K562 (cell line): ENCODE results near the gene PIGL. TPM values are rescaled to one million over a fixed set of nuclear protein-coding genes. Genes with fewer than 3 reads are reported as not detected.

Source experiments
- ATAC-seq: fragments of 200-7000 bp; cut with Tn5 transposase; 3 replicates; pipeline ENCODE4 v1.9.1; 2020; ENCODE audit warnings: moderate library complexity
- BruUV-seq: library from RNA; stranded (reverse); fragments of 400-500 nt; replicated peaks from 2 replicates; lab custom pipeline; 2021; lab: Mats Ljungman, UMichigan
- CTCF ChIA-PET: fragments of 300-600 bp; formaldehyde crosslinking; extraction: SDS; loops from one replicate; lab custom pipeline; 2021; ENCODE audit warnings: low intra/inter-chr PET ratio; lab: Yijun Ruan, JAX
- POLR2A ChIA-PET: fragments of 300-600, 350-650 bp; sonication (Branson Sonifier 250); formaldehyde crosslinking; extraction: SDS; loops from one replicate; lab custom pipeline; 2021; ENCODE audit warnings: antibody characterized with exemption, inconsistent platforms; lab: Yijun Ruan, JAX
- DNase-seq, 4 experiments: peaks; one replicate each; pipeline versions ENCODE4 v3.0.0 to v3.0.0-alpha.2; 2011 to 2018; ENCODE audit warnings: low spot score in 3 of 4, mixed read lengths in 3 of 4; ENCODE audit errors: extremely low read depth in 1 of 4
- FAIRE-seq: peaks from 2 replicates; lab custom pipeline; 2011; peaks lifted over from hg19 to GRCh38; lab: Jason Lieb, UNC
- H2AFZ ChIP-seq: 2 replicates; pipeline ENCODE4 v1.6.0; 2011; ENCODE audit warnings: low read depth, low read length, control low read depth, inconsistent platforms
- H3K27ac ChIP-seq: fragments of 200-600 bp; 3 replicates; pipeline ENCODE4 v1.8.0; 2011; ENCODE audit warnings: low read depth, mild to moderate bottlenecking, control low read depth, inconsistent platforms, low read length, moderate library complexity, mixed read lengths; ENCODE audit errors: extremely low read depth
- H3K27me3 ChIP-seq, 2 experiments: fragments of 300-600 bp in 1 of 2; 2 replicates in 1 of 2; 3 replicates in 1 of 2; pipeline versions ENCODE4 v1.6.0 to v1.8.0; 2011; ENCODE audit warnings: inconsistent platforms in 2 of 2, low read length in 2 of 2, mild to moderate bottlenecking in 1 of 2, mixed read lengths in 1 of 2, moderate library complexity in 1 of 2; ENCODE audit not compliant: control insufficient read depth in 2 of 2, insufficient read depth in 2 of 2
- H3K36me3 ChIP-seq: fragments of 300-600 bp; 3 replicates; pipeline ENCODE4 v1.8.0; 2011; ENCODE audit warnings: mild to moderate bottlenecking, low read length, inconsistent platforms; ENCODE audit not compliant: control insufficient read depth, insufficient read depth
- H3K4me1 ChIP-seq, 2 experiments: fragments of 200-600 bp in 1 of 2; replicated peaks in 1 of 2; 2 replicates in 1 of 2; 3 replicates in 1 of 2; pipeline versions ENCODE4 v1.5.1 to v1.8.0; 2011; ENCODE audit warnings: inconsistent platforms in 2 of 2, low read length in 2 of 2, mild to moderate bottlenecking in 1 of 2, mixed read lengths in 1 of 2, moderate library complexity in 1 of 2; ENCODE audit not compliant: control insufficient read depth in 2 of 2, insufficient read depth in 2 of 2
- H3K4me2 ChIP-seq: 2 replicates; pipeline ENCODE4 v1.6.1; 2011; ENCODE audit warnings: low read length, control low read depth, inconsistent platforms, mixed read lengths; ENCODE audit not compliant: insufficient read depth
- H3K4me3 ChIP-seq: fragments of 200-600 bp; sonication (generic), shearing (Covaris generic); 2 replicates; pipeline ENCODE4 v1.5.1; 2016; ENCODE audit warnings: control low read depth, inconsistent platforms
- H3K79me2 ChIP-seq: fragments of 200-600 bp; 3 replicates; pipeline ENCODE4 v1.8.0; 2011; ENCODE audit warnings: low read length, inconsistent platforms; ENCODE audit not compliant: control insufficient read depth, insufficient read depth
- H3K9ac ChIP-seq, 2 experiments: 2 replicates each; pipeline versions ENCODE4 v1.6.0 to v1.6.1; 2011; ENCODE audit warnings: low read depth in 2 of 2, low read length in 2 of 2, control low read depth in 1 of 2, inconsistent platforms in 1 of 2, mild to moderate bottlenecking in 1 of 2, mixed read lengths in 1 of 2; ENCODE audit not compliant: insufficient read depth in 1 of 2
- H3K9me1 ChIP-seq: one replicate; pipeline ENCODE4 v1.6.0; 2011; ENCODE audit warnings: inconsistent platforms, mild to moderate bottlenecking, low read length, moderate library complexity; ENCODE audit not compliant: control insufficient read depth, insufficient read depth
- H3K9me3 ChIP-seq: replicated peaks from 2 replicates; pipeline ENCODE4 v1.5.1; 2011; ENCODE audit warnings: low read depth, low read length, inconsistent platforms; ENCODE audit not compliant: control insufficient read depth, insufficient read depth
- H4K20me1 ChIP-seq: replicated peaks from 2 replicates; pipeline ENCODE4 v1.6.1; 2011; ENCODE audit warnings: low read length, inconsistent platforms, mixed read lengths; ENCODE audit not compliant: control insufficient read depth, insufficient read depth
- BCOR ChIP-seq: fragments of 450-650 bp; IDR thresholded peaks from 2 replicates; pipeline ENCODE4 v1.6.1; 2016
- KLF13 ChIP-seq: fragments of 450-650 bp; IDR thresholded peaks from 2 replicates; pipeline ENCODE4 v1.6.1; 2016; ENCODE audit warnings: missing genetic modification characterization, low read depth, mild to moderate bottlenecking, missing compliant biosample characterization, moderate library complexity, borderline replicate concordance
- RBM25 ChIP-seq: fragments of 200-400 bp; formaldehyde crosslinking; IDR thresholded peaks from 2 replicates; pipeline ENCODE4 v1.6.1; 2018; ENCODE audit warnings: low read length, low read depth, moderate library complexity; ENCODE audit not compliant: severe bottlenecking
- ZFP30 ChIP-seq: fragments of 250-450 bp; sonication (Bioruptor Pico); IDR thresholded peaks from 2 replicates; pipeline ENCODE4 v1.8.0; 2022; ENCODE audit warnings: moderate library complexity, mild to moderate bottlenecking, inconsistent platforms, borderline replicate concordance
- ZKSCAN8 ChIP-seq: fragments of 200-800 bp; sonication (Bioruptor generic); IDR thresholded peaks from 2 replicates; pipeline ENCODE4 v1.6.1; 2016; ENCODE audit warnings: missing genetic modification characterization, missing compliant biosample characterization
- ZNF121 ChIP-seq: sonication (generic); formaldehyde crosslinking; conservative IDR thresholded peaks from 2 replicates; pipeline ENCODE4 v1.8.0; 2022; ENCODE audit warnings: missing genetic modification reagents
- ZNF24 ChIP-seq: fragments of 450-650 bp; IDR thresholded peaks from 2 replicates; pipeline ENCODE4 v1.6.1; 2016
- WGBS: fragments of 100-300 bp; shearing (Covaris generic); methylation state at CpG from one replicate; pipeline ENCODE4 v1.1.6; 2016; ENCODE audit warnings: low coverage, mixed read lengths; ENCODE audit not compliant: insufficient coverage; ENCODE audit errors: missing lambda C conversion rate; 5-methylcytosine and 5-hydroxymethylcytosine counted together
- in situ Hi-C: fragments of 300-500 bp; cut with MboI; formaldehyde crosslinking; loops from 4 replicates; pipeline ENCODE4 v1.15.0; 2018; ENCODE audit warnings: inconsistent platforms, mixed read lengths
- intact Hi-C: fragments of 100-400 bp; cut with micrococcal nuclease; formaldehyde crosslinking; loops from 2 replicates; pipeline ENCODE4 v1.14.2; 2022
- polyA plus RNA-seq, 8 experiments: library from polyadenylated mRNA; depleted of rRNA in 4 of 8; stranded (reverse) in 5 of 8; unstranded in 3 of 8; fragments of >200 nt; fragmentation: Nextera tagmentation in 2 of 8; fragmentation: Illumina TruSeq in 1 of 8; extraction: Ambion mirVana in 2 of 8; extraction: Trizol in 1 of 8; gene quantifications; 2 replicates each; pipeline versions ENCODE4 v1.2.1 to v1.2.3, GENCODE V29; 2011 to 2014; ENCODE audit warnings: inconsistent platforms in 1 of 8, missing spikeins in 1 of 8
- total RNA-seq, 7 experiments: library from RNA; depleted of rRNA in 6 of 7; stranded (reverse); fragments of >200 nt in 6 of 7; fragmentation: Illumina TruSeq in 2 of 7; extraction: Trizol in 2 of 7; gene quantifications; 2 replicates each; pipeline versions ENCODE4 v1.2.1 to v1.2.3, GENCODE V29; 2011 to 2021; ENCODE audit warnings: low replicate concordance in 1 of 7

PIGL gene
- total and polyA plus RNA-seq, 9 of the 15 experiments (the other 6 are each of a cell fraction or from before 2014, with no cell fraction given): 19.9 to 55.3 (median 29.6) TPM

DNA sequence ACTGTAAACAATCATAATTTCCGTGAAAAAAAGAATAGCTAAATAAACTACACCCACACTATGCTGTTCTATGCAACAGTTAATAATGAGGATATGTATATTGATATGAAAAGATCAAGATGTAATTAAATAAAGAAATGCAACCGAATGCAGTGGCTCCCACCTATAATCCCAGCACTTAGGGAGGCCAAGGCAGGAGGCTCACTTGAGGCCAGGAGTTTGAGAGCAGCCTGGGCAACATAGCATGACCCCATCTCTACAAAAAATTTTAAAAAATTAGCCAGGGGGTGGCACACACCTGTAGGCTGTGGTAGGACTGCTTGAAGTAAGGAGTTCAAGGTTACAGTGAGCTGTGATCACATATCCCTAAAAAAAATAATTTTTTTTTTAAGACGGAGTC, 121.4 kb downstream of the PIGL start:
- Histone ChIP-seq H3K27me3 (no peaks in the 10 kb centered on the region), H3K4me3 (no peak overlapping the region), H4K20me1 (no peaks in the 10 kb centered on the region), H3K36me3 (peaks cover 11% of the 10 kb centered on the region; the same call in 2 of the 3 replicates), H2AFZ (no peak overlapping the region), H3K9me3 (no peaks in the 10 kb centered on the region), H3K9me1 (no peaks in the 10 kb centered on the region), H3K9ac (no peak overlapping the region), H3K4me2 (no peak overlapping the region), H3K4me1 (no peaks in the 10 kb centered on the region), H3K79me2 (no peaks in the 10 kb centered on the region), H3K27ac (no peak overlapping the region)
- intact Hi-C loops: no loop called here
- DNase-seq: no peak
- no peak for FAIRE-seq
- POLR2A ChIA-PET: no interaction called here
- CTCF ChIA-PET: no interaction called here
- no TSS peak for BruUV-seq
- WGBS: 55% methylated on average over 3 of the region's 3 CpGs
- ATAC-seq: no peak
- TF ChIP-seq ZNF121 (CRISPR knock-in tag) (peak; percentile 58), RBM25 (peak; percentile 20), ZNF24 (no peak), BCOR (0 out of 2 replicates have a peak, but pooled peaks have one; percentile 15)
- in situ Hi-C loops: no loop called here

GRCh38 chr17:16339402-16339801, 122.4 kb downstream of the PIGL start:
- in situ Hi-C loops: no loop called here
- CTCF ChIA-PET: no interaction called here
- intact Hi-C loops: no loop called here

More at GRCh38 chr17:16339402-16339801, 122.4 kb downstream of the PIGL start:
- no TSS peak for BruUV-seq
- Histone ChIP-seq H4K20me1 (no peaks in the 10 kb centered on the region), H3K79me2 (no peaks in the 10 kb centered on the region), H3K9ac (no peak overlapping the region), H3K4me3 (no peak overlapping the region), H2AFZ (no peak overlapping the region), H3K9me3 (no peaks in the 10 kb centered on the region), H3K27ac (no peak overlapping the region), H3K36me3 (peaks cover 18% of the 10 kb centered on the region; the same call in 2 of the 3 replicates), H3K27me3 (no peaks in the 10 kb centered on the region), H3K4me2 (no peak overlapping the region), H3K9me1 (no peaks in the 10 kb centered on the region)
- FAIRE-seq (no peak), DNase-seq (no peak), ATAC-seq (no peak)
- WGBS: 71% methylated on average over 1 of the region's 1 CpG
- POLR2A ChIA-PET: interaction anchor here (1.5 kb wide), 1 partner anchor 11 kb away, joined by 3 read pairs; no protein-coding TSS in a partner anchor
- TF ChIP-seq ZFP30 (CRISPR knock-in tag) (no peak), ZNF121 (CRISPR knock-in tag) (peak; percentile 42), ZKSCAN8 (CRISPR knock-in tag) (no peak), RBM25 (peak; percentile 22), KLF13 (tag) (no peak)
- TF ChIP-seq, all 486 proteins: peak for 2
- H3K4me1 ChIP-seq: no peaks in the 10 kb centered on the region
